ENCODE measurements around the gene NR0B2.
"Not testable (repeated sequence)": the region's sequence is repeated elsewhere in the genome, so short reads cannot be mapped to it uniquely, and the experiment has no call there.

The NR0B2 gene

DNA sequence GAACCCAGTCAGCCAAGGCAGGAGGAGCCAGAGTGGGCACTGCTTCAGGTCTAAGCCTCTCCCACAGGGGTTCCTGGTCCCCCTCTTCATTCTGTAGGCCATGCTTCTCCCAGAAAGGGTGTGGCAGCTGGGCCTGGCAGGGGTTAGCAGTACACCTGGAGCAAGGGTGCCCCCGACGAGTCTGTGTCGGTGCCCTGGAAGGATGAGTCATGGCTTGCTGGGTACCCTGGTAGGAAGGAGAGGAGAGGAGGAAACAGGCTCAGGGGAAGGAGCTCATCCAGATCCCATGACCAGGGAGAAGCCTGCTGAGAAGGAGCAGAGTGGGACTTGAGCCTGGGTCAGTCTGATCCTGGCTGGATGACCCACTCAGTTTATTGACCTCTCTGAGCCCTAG, 36.1 kb upstream of the NR0B2 start:
- H3K36me3 ChIP-seq (ENCODE audit: control insufficient read depth in 1 of 2, insufficient read depth in 2 of 2, low read depth in 1 of 2, low read length in 2 of 2): peaks cover 24 to 31% of the 10 kb centered on the region in 2 experiments
- no peak overlapping the region for H2AK5ac ChIP-seq (ENCODE audit: low read length, severe bottlenecking)
- WGBS: 75% methylated on average over 3 of the region's 3 CpGs
- H2BK15ac ChIP-seq (ENCODE audit: low read depth, poor library complexity, severe bottlenecking): no peak overlapping the region
- H2BK5ac ChIP-seq (ENCODE audit: low read depth, low read length, poor library complexity, severe bottlenecking): no peak overlapping the region
- H3K27me3 ChIP-seq (ENCODE audit: control insufficient read depth in 1 of 2, insufficient read depth in 1 of 2, low read length in 2 of 2): no peaks in the 10 kb centered on the region
- H4K91ac ChIP-seq (ENCODE audit: low read length): no peak overlapping the region
- no peak overlapping the region for H3K4me2 ChIP-seq (ENCODE audit: low read length, poor library complexity, severe bottlenecking)
- H3K4me1 ChIP-seq (ENCODE audit: control insufficient read depth, insufficient read depth, low read depth, low read length): peaks cover 5% of the 10 kb centered on the region
- DNase-seq: no peak
- H3K4me3 ChIP-seq (ENCODE audit: insufficient read depth in 1 of 2, low read depth in 1 of 2, low read length in 2 of 2): no peak overlapping the region
- H3K27ac ChIP-seq (ENCODE audit: low read length, poor library complexity, severe bottlenecking): no peak overlapping the region
- no peak overlapping the region for H3K9ac ChIP-seq (ENCODE audit: low read length)
- no peak overlapping the region for H3K4ac ChIP-seq (ENCODE audit: low read depth in 1 of 2, low read length in 2 of 2)
- H2AFZ ChIP-seq (ENCODE audit: low read depth, low read length): no peak overlapping the region
- no peak overlapping the region for H3K23ac ChIP-seq (ENCODE audit: low read length in 2 of 2)
- no peak overlapping the region for H3K14ac ChIP-seq (ENCODE audit: low read length in 2 of 2)
- no peak overlapping the region for H4K8ac ChIP-seq (ENCODE audit: low read length)
- H3K9me3 ChIP-seq (ENCODE audit: control insufficient read depth, low read length): no peaks in the 10 kb centered on the region
- H3K18ac ChIP-seq (ENCODE audit: low read depth in 1 of 2, low read length in 2 of 2): no peak overlapping the region
- no peak overlapping the region for H2BK12ac ChIP-seq (ENCODE audit: low read length in 2 of 2)
- H2BK120ac ChIP-seq (ENCODE audit: low read depth, low read length): no peak overlapping the region
- peaks cover 2% of the 10 kb centered on the region for H3K79me1 ChIP-seq (replicated peaks; ENCODE audit: low read length, poor library complexity, severe bottlenecking)

DNA sequence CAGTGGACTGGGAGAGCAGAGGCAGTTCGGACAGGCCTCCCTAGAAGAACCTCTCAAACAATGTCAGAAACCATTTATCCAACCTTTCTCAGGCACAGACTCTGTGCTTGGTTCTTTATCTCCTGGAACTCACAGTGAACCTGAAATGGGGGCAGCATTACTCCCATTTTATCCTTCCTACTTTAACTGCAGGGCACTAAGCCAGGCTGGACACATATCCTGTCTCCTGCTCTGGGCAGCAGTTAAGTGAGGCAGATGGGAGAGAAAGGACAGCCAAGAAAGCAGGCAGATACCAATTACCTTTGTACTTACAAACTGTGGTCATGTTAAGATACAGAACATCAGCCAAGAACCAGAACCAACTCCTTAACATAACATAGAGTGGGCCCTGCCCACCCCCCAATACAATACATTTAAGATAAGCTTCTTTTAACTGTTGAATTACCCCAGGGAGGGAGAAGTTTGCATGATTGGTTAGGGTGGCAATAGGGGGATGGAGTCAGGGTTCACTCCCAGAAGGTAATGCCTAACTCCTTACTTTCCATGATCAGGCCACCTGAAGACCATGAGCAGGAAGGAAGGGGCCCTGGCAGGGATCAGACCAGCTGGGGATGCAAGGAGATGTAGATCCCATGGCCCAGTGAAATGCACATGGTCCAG, 35.6 kb upstream of the NR0B2 start:
- Histone ChIP-seq H2BK5ac (ENCODE audit: low read depth, low read length, poor library complexity, severe bottlenecking) (no peak overlapping the region), H4K91ac (ENCODE audit: low read length) (no peak overlapping the region), H3K23ac (ENCODE audit: low read length in 2 of 2) (no peak overlapping the region), H3K9me3 (ENCODE audit: control insufficient read depth, low read length) (no peaks in the 10 kb centered on the region), H3K4me1 (ENCODE audit: control insufficient read depth, insufficient read depth, low read depth, low read length) (peaks cover 5% of the 10 kb centered on the region), H3K18ac (ENCODE audit: low read depth in 1 of 2, low read length in 2 of 2) (no peak overlapping the region), H3K79me1 (replicated peaks; ENCODE audit: low read length, poor library complexity, severe bottlenecking) (peaks cover 2% of the 10 kb centered on the region), H2AK5ac (ENCODE audit: low read length, severe bottlenecking) (no peak overlapping the region), H3K36me3 (ENCODE audit: control insufficient read depth in 1 of 2, insufficient read depth in 2 of 2, low read depth in 1 of 2, low read length in 2 of 2) (peaks cover 30 to 37% of the 10 kb centered on the region in 2 experiments), H3K4me3 (ENCODE audit: insufficient read depth in 1 of 2, low read depth in 1 of 2, low read length in 2 of 2) (no peak overlapping the region), H2AFZ (ENCODE audit: low read depth, low read length) (no peak overlapping the region), H4K8ac (ENCODE audit: low read length) (no peak overlapping the region), H3K27ac (ENCODE audit: low read length, poor library complexity, severe bottlenecking) (no peak overlapping the region), H3K14ac (ENCODE audit: low read length in 2 of 2) (no peak overlapping the region), H2BK120ac (ENCODE audit: low read depth, low read length) (no peak overlapping the region), H3K4me2 (ENCODE audit: low read length, poor library complexity, severe bottlenecking) (no peak overlapping the region), H2BK15ac (ENCODE audit: low read depth, poor library complexity, severe bottlenecking) (no peak overlapping the region), H3K9ac (ENCODE audit: low read length) (no peak overlapping the region), H3K27me3 (ENCODE audit: control insufficient read depth in 1 of 2, insufficient read depth in 1 of 2, low read length in 2 of 2) (no peaks in the 10 kb centered on the region), H2BK12ac (ENCODE audit: low read length in 2 of 2) (no peak overlapping the region), H3K4ac (ENCODE audit: low read depth in 1 of 2, low read length in 2 of 2) (no peak overlapping the region)
- no peak for DNase-seq
- 100% methylated on average over 1 of the region's 1 CpG for WGBS

DNA sequence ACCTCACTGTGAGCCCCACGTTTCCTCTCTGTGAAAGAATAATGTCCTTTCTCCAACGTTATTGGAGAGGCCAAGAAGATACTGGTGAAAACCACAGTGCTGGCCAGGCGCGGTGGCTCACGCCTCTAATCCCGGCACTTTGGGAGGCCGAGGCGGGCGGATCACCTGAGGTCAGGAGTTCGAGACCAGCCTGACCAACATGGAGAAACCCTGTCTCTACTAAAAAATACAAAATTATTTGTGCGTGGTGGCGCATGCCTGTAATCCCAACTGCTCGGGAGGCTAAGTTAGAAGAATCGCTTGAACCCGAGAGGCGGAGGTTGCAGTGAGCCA, 34.9 kb upstream of the NR0B2 start:
- not testable (repeated sequence) for H3K4ac ChIP-seq (ENCODE audit: low read depth in 1 of 2, low read length in 2 of 2); H3K79me1 ChIP-seq (replicated peaks; ENCODE audit: low read length, poor library complexity, severe bottlenecking); H2AK5ac ChIP-seq (ENCODE audit: low read length, severe bottlenecking); H3K4me2 ChIP-seq (ENCODE audit: low read length, poor library complexity, severe bottlenecking); H2BK120ac ChIP-seq (ENCODE audit: low read depth, low read length); H3K27me3 ChIP-seq (ENCODE audit: control insufficient read depth in 1 of 2, insufficient read depth in 1 of 2, low read length in 2 of 2); H3K23ac ChIP-seq (ENCODE audit: low read length in 2 of 2); H2BK12ac ChIP-seq (ENCODE audit: low read length in 2 of 2); H3K9me3 ChIP-seq (ENCODE audit: control insufficient read depth, low read length); H3K14ac ChIP-seq (ENCODE audit: low read length in 2 of 2); H3K27ac ChIP-seq (ENCODE audit: low read length, poor library complexity, severe bottlenecking); H3K4me3 ChIP-seq (ENCODE audit: insufficient read depth in 1 of 2, low read depth in 1 of 2, low read length in 2 of 2); H2AFZ ChIP-seq (ENCODE audit: low read depth, low read length); H4K91ac ChIP-seq (ENCODE audit: low read length); H2BK15ac ChIP-seq (ENCODE audit: low read depth, poor library complexity, severe bottlenecking); H4K8ac ChIP-seq (ENCODE audit: low read length); H2BK5ac ChIP-seq (ENCODE audit: low read depth, low read length, poor library complexity, severe bottlenecking); H3K18ac ChIP-seq (ENCODE audit: low read depth in 1 of 2, low read length in 2 of 2); H3K9ac ChIP-seq (ENCODE audit: low read length); DNase-seq; H3K4me1 ChIP-seq (ENCODE audit: control insufficient read depth, insufficient read depth, low read depth, low read length)
- 98% methylated on average over 16 of the region's 16 CpGs for WGBS
- peaks cover 37 to 43% of the 10 kb centered on the region in 2 experiments for H3K36me3 ChIP-seq (ENCODE audit: control insufficient read depth in 1 of 2, insufficient read depth in 2 of 2, low read depth in 1 of 2, low read length in 2 of 2)

DNA sequence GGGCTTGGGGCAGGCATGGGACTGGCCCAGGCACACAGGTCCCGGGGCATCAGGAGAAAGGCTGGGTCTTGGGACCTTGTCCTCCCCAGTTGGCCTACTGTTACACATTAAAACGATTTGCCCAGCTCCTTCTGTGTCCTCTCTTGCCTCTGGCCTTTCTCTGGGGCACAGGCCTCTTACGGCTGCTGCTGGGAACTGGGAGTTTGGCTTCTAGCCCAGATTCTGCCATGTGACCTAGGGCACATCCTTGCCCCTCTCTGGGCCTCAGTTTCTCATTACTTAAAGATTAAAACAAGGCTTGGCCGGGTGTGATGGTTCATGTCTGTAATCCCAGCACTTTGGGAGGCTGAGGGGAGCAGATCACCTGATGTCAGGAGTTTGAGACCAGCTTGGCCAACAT, 32.5 kb upstream of the NR0B2 start:
- DNase-seq: no peak
- Histone ChIP-seq H2BK5ac (ENCODE audit: low read depth, low read length, poor library complexity, severe bottlenecking) (no peak overlapping the region), H4K8ac (ENCODE audit: low read length) (no peak overlapping the region), H3K27ac (ENCODE audit: low read length, poor library complexity, severe bottlenecking) (no peak overlapping the region), H3K18ac (ENCODE audit: low read depth in 1 of 2, low read length in 2 of 2) (no peak overlapping the region), H2AK5ac (ENCODE audit: low read length, severe bottlenecking) (no peak overlapping the region), H3K9me3 (ENCODE audit: control insufficient read depth, low read length) (no peaks in the 10 kb centered on the region), H4K91ac (ENCODE audit: low read length) (no peak overlapping the region), H3K4me1 (ENCODE audit: control insufficient read depth, insufficient read depth, low read depth, low read length) (peaks cover 5% of the 10 kb centered on the region), H3K79me1 (replicated peaks; ENCODE audit: low read length, poor library complexity, severe bottlenecking) (peaks cover 20% of the 10 kb centered on the region), H3K4ac (ENCODE audit: low read depth in 1 of 2, low read length in 2 of 2) (no peak overlapping the region), H3K9ac (ENCODE audit: low read length) (no peak overlapping the region), H2BK12ac (ENCODE audit: low read length in 2 of 2) (no peak overlapping the region), H3K4me3 (ENCODE audit: insufficient read depth in 1 of 2, low read depth in 1 of 2, low read length in 2 of 2) (no peak overlapping the region), H3K27me3 (ENCODE audit: control insufficient read depth in 1 of 2, insufficient read depth in 1 of 2, low read length in 2 of 2) (no peaks in the 10 kb centered on the region), H2BK120ac (ENCODE audit: low read depth, low read length) (no peak overlapping the region), H3K23ac (ENCODE audit: low read length in 2 of 2) (no peak overlapping the region), H2BK15ac (ENCODE audit: low read depth, poor library complexity, severe bottlenecking) (no peak overlapping the region), H2AFZ (ENCODE audit: low read depth, low read length) (no peak overlapping the region), H3K4me2 (ENCODE audit: low read length, poor library complexity, severe bottlenecking) (no peak overlapping the region), H3K36me3 (ENCODE audit: control insufficient read depth in 1 of 2, insufficient read depth in 2 of 2, low read depth in 1 of 2, low read length in 2 of 2) (peaks cover 56 to 60% of the 10 kb centered on the region in 2 experiments), H3K14ac (ENCODE audit: low read length in 2 of 2) (no peak overlapping the region)
- 95% methylated on average over 4 of the region's 4 CpGs for WGBS
